Subcutaneous adipose tissue (tissue), 4 donors: Measurements from ENCODE around the gene LMLN. TPM values are rescaled to one million over a fixed set of nuclear protein-coding genes. Genes with fewer than 3 reads are reported as not detected.

ENCODE experiments used
- CTCF ChIP-seq: fragments of 450-650 bp; IDR thresholded peaks from one replicate; pipeline ENCODE4 v1.5.1; 2016; ENCODE audit warnings: low read depth, mild to moderate bottlenecking, control low read depth, antibody characterized with exemption, moderate library complexity
- total RNA-seq, 4 donors: library from RNA; depleted of rRNA; stranded (reverse); fragments of >200 nt; gene quantifications; one replicate each; pipeline ENCODE4 v1.1.0, GENCODE V29; 2016

Gene LMLN
- total RNA-seq, 4 donors from 2014 or later = 2.3 to 8.0 (median 6.6) TPM

- no peak for TF ChIP-seq CTCF
Observed at GRCh38 chr3:198022604-198023003, 62.6 kb downstream of the LMLN start.

GRCh38 chr3:198025644-198026043 is 65.6 kb downstream of the LMLN start:
- TF ChIP-seq CTCF = no peak

GRCh38 chr3:198026620-198027019 is 66.6 kb downstream of the LMLN start:
- TF ChIP-seq CTCF = no peak

DNA sequence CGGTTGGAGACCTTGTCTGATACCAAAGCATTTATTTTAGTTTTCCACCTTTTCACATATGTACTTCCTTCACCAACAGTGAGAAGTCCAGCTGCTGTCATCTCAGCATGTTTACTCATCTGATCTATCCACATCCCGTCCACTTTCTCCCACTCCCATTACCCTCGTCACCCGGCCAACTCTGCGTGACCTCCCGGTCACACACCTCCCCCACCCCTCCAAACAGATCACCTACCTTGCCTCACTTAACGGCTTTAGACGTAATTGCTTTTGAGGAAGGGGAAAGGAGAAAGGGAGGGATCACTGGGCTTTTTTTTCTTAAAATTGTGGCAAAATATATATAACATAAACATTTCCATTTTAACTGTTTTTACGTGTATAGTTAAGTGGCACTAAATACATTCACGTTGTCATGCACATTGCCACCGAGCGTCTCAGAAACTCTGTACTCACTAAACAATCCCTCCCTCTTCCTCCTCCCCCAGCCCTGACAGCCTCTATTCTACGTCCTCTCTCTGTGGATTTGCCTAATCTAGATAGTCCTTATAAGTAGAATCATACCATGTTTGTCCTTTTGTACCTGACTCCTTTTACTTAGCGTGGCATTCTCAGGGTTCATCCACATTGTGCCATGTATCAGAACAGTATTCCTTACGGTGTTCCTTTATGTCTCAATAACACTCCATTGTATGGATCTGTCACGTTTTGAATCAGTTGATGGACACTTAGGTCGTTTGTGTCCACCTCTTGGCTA is 67.2 kb downstream of the LMLN start:
- no peak for TF ChIP-seq CTCF

DNA sequence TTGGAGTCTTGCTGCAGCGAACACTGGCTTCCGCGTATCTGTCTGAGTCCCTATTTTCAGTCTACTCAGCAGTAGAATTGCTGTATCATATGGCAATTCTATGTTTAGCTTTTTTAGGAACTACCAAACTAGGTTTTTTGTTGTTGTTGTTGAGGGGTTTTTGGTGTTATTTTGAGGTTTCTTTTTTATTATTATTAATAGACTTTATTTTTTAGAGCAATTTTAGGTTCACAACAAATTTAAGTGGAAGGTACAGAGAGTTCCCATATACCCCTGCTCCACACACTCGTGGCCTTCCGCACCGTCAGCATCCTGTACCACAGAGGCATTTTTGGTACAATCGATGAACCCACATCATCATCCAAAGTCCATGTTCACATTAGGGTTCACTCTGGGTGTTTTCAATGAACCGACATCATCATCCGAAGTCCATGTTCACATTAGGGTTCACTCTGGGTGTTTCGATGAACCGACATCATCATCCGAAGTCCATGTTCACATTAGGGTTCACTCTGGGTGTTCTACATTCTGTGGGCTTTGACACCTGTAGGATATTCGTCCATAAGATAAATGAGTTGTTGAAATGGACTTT is 67.9 kb downstream of the LMLN start:
- TF ChIP-seq CTCF = no peak

DNA sequence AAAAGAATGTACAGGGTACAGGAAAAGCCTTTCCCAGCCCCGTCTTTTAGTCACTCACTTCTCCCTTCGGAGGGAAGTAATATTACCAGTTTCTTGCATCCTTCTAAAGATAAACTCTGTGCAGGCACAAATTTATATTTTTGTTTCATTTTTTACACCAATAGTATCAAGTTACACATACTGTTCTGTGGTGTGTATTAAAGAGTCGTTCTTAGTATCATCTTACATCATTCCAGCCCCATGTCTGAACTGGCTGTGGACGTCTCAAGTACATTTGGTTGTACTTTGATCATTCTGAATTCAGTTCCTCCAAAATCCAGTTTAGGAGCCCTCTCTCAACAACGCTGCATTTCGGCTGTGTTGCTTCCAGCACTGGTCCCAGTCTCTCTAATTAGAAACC is 68.7 kb downstream of the LMLN start:
- TF ChIP-seq CTCF = no peak

- no peak for TF ChIP-seq CTCF
Observed at GRCh38 chr3:198030125-198030524, 70.1 kb downstream of the LMLN start.
